Measurements from ENCODE around the gene ARHGAP8.

The ARHGAP8 gene

DNA sequence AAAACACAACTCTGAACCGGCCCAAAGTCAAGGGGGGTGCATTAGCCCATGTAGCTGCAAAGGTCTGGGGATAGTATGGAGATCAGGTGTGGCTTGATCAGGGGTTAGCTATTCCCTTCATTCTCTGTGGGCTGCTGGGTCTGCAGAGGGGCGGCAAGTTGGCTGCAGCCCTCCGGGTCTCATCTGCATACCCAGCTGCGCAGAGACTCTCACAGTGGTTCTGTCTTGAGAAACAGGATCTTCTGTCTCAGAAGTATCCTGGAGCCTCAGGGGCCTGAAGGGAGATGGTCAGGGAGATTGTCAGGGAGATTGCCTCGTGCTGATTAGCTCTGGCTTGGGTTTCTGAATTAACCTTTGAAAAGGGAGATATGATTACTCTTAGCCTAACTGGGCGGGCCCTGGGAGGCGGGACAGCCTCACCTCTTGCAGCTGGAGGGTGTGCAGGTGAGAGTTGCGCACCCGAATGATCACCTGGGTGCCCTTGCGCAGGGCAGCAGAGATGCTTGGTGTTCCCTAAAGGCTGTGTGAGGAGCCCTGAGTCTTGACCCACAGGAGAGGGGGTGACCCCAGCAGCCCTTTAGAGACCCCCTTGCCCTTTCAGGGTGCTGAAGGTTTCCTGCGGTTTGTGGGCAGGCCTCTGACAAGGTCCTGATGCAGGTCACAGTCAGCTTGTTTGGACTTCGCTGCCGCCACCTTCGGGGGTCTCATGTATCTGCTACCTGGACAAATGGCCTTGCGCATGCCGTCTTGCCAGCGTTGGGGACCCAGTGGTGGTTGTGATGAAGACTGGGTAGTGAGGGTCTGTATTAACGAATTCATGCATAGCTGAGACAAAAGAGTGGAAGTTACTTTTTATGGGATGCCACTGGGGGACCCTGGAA, 7.3 kb downstream of the ARHGAP8 start:
- TF ChIP-seq, protein P1, sequence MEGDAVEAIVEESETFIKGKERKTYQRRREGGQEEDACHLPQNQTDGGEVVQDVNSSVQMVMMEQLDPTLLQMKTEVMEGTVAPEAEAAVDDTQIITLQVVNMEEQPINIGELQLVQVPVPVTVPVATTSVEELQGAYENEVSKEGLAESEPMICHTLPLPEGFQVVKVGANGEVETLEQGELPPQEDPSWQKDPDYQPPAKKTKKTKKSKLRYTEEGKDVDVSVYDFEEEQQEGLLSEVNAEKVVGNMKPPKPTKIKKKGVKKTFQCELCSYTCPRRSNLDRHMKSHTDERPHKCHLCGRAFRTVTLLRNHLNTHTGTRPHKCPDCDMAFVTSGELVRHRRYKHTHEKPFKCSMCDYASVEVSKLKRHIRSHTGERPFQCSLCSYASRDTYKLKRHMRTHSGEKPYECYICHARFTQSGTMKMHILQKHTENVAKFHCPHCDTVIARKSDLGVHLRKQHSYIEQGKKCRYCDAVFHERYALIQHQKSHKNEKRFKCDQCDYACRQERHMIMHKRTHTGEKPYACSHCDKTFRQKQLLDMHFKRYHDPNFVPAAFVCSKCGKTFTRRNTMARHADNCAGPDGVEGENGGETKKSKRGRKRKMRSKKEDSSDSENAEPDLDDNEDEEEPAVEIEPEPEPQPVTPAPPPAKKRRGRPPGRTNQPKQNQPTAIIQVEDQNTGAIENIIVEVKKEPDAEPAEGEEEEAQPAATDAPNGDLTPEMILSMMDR (IDR thresholded peaks at IDR 0.05; ENCODE audit: low read depth, low read length): no peak
- H3K4me3 ChIP-seq (ENCODE audit: low read depth, low read length): no peak overlapping the region
- no peaks in the 10 kb centered on the region for H3K27me3 ChIP-seq (ENCODE audit: insufficient read depth, low read depth, severe bottlenecking)
- no peak for DNase-seq
- H3K9me3 ChIP-seq (ENCODE audit: severe bottlenecking): no peaks in the 10 kb centered on the region
- no peaks in the 10 kb centered on the region for H3K36me3 ChIP-seq
- no peak overlapping the region for H3K27ac ChIP-seq

DNA sequence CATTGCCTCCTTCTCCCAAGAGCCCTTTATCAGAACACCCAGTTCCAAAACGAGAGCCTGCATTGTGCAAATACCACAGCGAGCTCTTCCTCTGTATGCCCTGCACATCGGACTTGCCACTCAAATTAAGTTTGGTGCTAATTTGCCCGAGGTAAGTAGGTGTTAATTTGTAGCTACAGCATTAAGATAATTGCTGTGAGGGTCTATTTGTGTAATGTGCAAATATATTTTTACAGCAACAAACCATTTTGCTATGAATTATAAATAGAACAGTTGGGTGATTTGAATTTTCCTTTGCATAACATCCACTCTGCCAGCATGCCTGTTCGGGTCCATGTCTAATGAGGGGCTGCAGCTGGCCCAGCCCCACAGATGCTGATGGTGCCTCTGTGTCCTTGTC, 8.1 kb downstream of the ARHGAP8 start:
- no peak for DNase-seq
- no peak overlapping the region for H3K27ac ChIP-seq

DNA sequence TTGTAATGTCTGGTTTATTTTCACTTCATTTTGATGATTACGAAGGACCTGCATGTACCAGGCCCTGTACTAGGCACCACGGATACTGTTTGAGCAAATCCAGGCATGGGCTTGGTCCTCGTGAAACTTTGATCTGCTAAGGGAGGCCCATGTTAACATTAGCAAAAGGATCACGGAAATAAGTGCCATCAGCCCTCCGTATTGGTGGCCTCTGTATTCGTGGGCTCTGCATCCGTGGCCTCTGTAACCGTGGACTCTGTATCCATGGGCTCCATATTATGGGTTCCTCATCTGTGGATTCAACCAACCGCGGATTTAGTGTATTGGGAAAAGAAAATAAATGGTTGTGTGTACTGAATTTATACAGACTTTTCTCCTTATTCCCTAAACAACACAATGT, 8.7 kb downstream of the ARHGAP8 start:
- H3K4me3 ChIP-seq (ENCODE audit: low read depth, low read length): no peak overlapping the region
- H3K36me3 ChIP-seq: no peaks in the 10 kb centered on the region
- TF ChIP-seq, protein P1 (IDR thresholded peaks at IDR 0.05; ENCODE audit: low read depth, low read length): no peak
- DNase-seq: no peak
- no peak overlapping the region for H3K27ac ChIP-seq
- H3K27me3 ChIP-seq (ENCODE audit: insufficient read depth, low read depth, severe bottlenecking): no peaks in the 10 kb centered on the region
- H3K9me3 ChIP-seq (ENCODE audit: severe bottlenecking): no peaks in the 10 kb centered on the region

More for the DNA sequence above, 8.1 kb downstream of the ARHGAP8 start:
- Histone ChIP-seq H3K36me3 (no peaks in the 10 kb centered on the region), H3K27me3 (ENCODE audit: insufficient read depth, low read depth, severe bottlenecking) (no peaks in the 10 kb centered on the region), H3K4me3 (ENCODE audit: low read depth, low read length) (no peak overlapping the region), H3K9me3 (ENCODE audit: severe bottlenecking) (no peaks in the 10 kb centered on the region)
- TF ChIP-seq, protein P1 (IDR thresholded peaks at IDR 0.05; ENCODE audit: low read depth, low read length): no peak

DNA sequence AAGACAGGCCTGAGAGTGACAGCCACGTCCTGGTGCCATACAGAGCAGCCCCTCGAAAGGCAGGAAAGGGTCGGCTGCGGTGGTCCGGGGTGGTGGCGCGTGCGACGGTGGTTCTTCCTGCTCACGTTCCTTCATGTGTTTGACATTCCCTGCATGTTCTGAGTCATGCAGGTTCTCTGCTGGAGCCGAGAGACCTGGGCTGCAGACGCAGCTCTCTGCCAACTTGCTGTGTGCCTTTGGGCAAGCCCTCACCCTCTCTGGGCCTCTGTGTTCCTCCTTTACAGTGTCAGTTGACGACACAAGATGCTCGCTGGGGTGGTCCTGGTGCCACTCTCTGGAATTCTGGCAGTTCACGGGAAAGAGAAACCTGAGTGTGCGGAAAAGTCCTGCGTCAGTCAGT, 12.0 kb downstream of the ARHGAP8 start:
- no peaks in the 10 kb centered on the region for H3K9me3 ChIP-seq (ENCODE audit: severe bottlenecking)
- no peak overlapping the region for H3K4me3 ChIP-seq (ENCODE audit: low read depth, low read length)
- TF ChIP-seq, protein P1 (IDR thresholded peaks at IDR 0.05; ENCODE audit: low read depth, low read length): no peak
- H3K27ac ChIP-seq: no peak overlapping the region
- no peak for DNase-seq
- no peaks in the 10 kb centered on the region for H3K36me3 ChIP-seq
- no peaks in the 10 kb centered on the region for H3K27me3 ChIP-seq (ENCODE audit: insufficient read depth, low read depth, severe bottlenecking)

DNA sequence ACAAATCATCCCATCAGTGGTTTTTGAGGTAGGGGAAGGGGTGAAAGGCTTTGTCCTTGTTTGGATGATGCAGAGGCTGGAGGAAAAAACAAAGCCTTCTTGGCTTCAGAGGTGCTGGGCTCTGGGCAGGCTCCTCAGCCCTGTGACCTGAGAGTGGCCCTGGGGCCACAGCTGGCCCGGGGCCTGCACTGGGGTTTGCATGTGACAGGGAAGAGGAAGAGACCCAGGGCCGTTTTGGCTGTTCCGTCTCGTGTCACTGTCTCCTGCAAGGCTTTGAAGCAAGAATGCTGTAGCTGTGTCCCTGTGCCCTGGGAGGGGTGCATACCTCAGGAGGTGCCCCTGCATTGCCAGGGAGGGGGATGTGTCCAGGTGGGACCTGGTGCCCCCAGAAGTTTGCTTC, 12.6 kb downstream of the ARHGAP8 start:
- Histone ChIP-seq H3K4me3 (ENCODE audit: low read depth, low read length) (no peak overlapping the region), H3K27me3 (ENCODE audit: insufficient read depth, low read depth, severe bottlenecking) (no peaks in the 10 kb centered on the region), H3K27ac (no peak overlapping the region), H3K36me3 (no peaks in the 10 kb centered on the region), H3K9me3 (ENCODE audit: severe bottlenecking) (no peaks in the 10 kb centered on the region)
- no peak for DNase-seq
- TF ChIP-seq, protein P1 (IDR thresholded peaks at IDR 0.05; ENCODE audit: low read depth, low read length): no peak

Measured in WERI-Rb-1 (cell line).